Hematopoietic multipotent progenitor cell treated with erythropoietin and hydrocortisone succinate and interleukin-3 and kit ligand, for 15 days (in vitro differentiated cells): Measurements from ENCODE around the gene TRMT2A.

Experiments used
- DNase-seq: peaks from one replicate; pipeline ENCODE4 v3.0.0-alpha.2; 2015; ENCODE audit warnings: low spot score

TRMT2A gene

DNA sequence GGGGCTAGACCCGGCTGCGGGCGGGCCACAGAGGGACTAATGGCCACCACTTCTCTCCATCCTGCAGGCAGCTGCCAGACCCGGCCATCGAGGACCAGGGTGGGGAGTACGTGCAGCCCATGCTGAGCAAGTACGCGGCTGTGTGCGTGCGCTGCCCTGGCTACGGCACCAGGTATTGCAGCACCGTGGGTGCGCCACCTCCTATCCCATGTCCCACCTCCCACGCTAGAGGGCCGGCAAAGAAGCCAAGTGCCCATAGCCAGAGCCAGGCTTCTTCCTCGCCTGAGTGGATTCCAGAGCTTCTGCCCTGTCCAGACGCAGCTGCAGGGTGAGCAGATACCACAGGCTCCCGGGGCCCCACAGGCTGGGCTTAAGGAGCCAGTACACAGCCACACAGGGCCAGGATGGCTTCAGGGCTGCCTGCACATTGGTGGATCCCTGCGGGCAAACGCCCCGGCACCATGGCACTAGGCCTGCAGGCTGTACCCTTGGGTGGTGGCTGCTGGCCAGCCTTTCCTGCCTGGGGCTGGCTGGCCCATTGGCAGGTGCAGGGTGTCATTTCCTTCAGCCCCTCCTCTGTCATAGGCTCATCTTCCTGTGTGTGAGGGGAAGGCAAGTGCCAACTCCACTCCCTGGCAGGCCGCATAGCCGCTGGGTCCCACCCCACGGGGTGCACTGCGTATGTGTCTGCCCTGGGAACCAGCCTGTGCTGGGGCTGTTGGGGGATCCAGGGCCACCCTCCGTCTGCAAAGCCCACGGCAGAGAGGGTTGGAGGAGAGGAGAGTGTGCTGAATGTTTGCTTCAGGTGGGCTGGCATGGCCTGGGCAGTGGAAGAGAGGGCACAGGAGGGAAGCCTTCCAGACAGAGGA lies 53.5 kb downstream of the TRMT2A start:
- no peak for DNase-seq

DNA sequence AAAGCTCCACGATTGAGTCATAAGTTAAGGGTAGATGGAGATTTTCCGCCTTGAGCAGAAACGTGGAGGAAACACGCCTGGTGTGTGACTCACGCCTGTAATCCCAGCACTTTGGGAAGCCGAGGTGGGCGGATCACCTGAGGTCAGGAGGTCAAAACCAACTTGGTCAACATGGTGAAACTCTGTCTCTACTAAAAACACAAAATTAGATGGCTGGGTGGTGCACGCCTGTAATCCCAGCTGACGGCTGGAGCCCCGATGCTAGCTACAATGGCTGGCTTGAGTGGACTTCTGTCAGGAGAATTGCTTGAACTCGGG lies 54.3 kb downstream of the TRMT2A start:
- no peak for DNase-seq

DNA sequence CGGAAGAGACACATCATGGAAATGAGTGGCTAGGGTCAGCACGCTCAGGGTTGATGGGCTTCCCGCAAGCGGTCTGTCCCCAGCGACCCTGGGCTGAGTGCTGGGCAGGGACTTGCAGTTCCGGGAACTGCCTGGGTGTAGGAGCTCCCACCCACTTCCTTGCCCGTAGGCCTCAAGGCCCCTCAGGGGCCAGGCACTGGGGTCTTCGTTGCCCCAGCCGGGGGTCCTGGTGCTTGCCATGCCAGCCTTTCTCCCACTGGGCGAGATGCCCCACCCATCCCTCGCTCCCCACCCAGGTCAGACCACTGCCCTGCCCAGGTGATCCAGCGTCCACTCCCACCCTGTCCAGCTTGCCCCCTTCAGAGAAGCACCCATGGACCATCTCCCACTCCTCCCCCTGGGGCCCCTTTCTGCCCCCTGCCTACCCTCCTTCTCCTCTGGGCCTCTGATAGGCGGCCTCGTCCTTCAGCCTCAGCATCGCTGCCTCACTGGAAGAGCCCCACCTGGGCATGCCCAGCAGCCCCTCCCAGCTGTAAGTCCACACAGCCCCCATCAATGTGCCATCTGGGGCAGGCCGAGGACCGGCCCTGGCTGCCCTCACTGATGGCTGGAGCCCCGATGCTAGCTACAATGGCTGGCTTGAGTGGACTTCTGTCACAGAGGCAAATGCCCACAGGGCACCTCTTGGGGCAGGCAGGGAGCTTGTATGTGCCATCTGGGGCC lies 54.8 kb downstream of the TRMT2A start:
- no peak for DNase-seq
